Ecto neural progenitor cell (in vitro differentiated cells): Measurements from ENCODE around the gene SYT10.
"Not testable (repeated sequence)": the region's sequence is repeated elsewhere in the genome, so short reads cannot be mapped to it uniquely, and the experiment has no call there.

Experiments
- DNase-seq: peaks from one replicate; pipeline ENCODE4 v3.0.0-alpha.2; 2018; ENCODE audit warnings: low spot score

The SYT10 gene

GRCh38 chr12:33349791-33350190 is 89.8 kb downstream of the SYT10 start:
- DNase-seq = no peak

- DNase-seq = not testable (repeated sequence)
Measured at GRCh38 chr12:33331961-33332398, 107.6 kb downstream of the SYT10 start.

GRCh38 chr12:33330940-33331339 is 108.7 kb downstream of the SYT10 start:
- no peak for DNase-seq
